Large intestine (tissue), 3 donors: ENCODE results near the gene HIVEP3. TPM values are rescaled to one million over a fixed set of nuclear protein-coding genes. Genes with fewer than 3 reads are reported as not detected.

Experiments used
- DNase-seq, 2 donors: peaks; one replicate each; pipeline versions ENCODE4 v3.0.0 to v3.0.0-alpha.2; 2013
- H3K27ac ChIP-seq: one replicate; pipeline ENCODE4 v1.5.1; 2013; ENCODE audit warnings: low read length
- H3K27me3 ChIP-seq: 2 replicates; pipeline ENCODE4 v1.6.1; 2013; ENCODE audit warnings: low read length; ENCODE audit not compliant: control insufficient read depth, insufficient read depth
- H3K36me3 ChIP-seq: 2 replicates; pipeline ENCODE4 v1.6.1; 2013; ENCODE audit warnings: low read length; ENCODE audit not compliant: control insufficient read depth, insufficient read depth
- H3K4me1 ChIP-seq: one replicate; pipeline ENCODE4 v1.6.1; 2013; ENCODE audit warnings: low read length; ENCODE audit not compliant: control insufficient read depth, insufficient read depth
- H3K4me3 ChIP-seq: one replicate; pipeline ENCODE4 v1.5.1; 2013; ENCODE audit warnings: low read length
- H3K9me3 ChIP-seq: one replicate; pipeline ENCODE4 v1.6.1; 2013; ENCODE audit warnings: mild to moderate bottlenecking, low read depth, low read length, moderate library complexity; ENCODE audit not compliant: control insufficient read depth
- WGBS: methylation state at CpG from one replicate; pipeline ENCODE4 v1.1.5; 2013; ENCODE audit warnings: low lambda C conversion rate; ENCODE audit not compliant: insufficient coverage; 5-methylcytosine and 5-hydroxymethylcytosine counted together
- polyA plus RNA-seq: library from polyadenylated mRNA; unstranded; fragments of 120-200 nt; gene quantifications from one replicate; pipeline ENCODE4 v1.2.1, GENCODE V29; 2013

Gene HIVEP3
- polyA plus RNA-seq, 1 donor = 2.6 TPM

DNA sequence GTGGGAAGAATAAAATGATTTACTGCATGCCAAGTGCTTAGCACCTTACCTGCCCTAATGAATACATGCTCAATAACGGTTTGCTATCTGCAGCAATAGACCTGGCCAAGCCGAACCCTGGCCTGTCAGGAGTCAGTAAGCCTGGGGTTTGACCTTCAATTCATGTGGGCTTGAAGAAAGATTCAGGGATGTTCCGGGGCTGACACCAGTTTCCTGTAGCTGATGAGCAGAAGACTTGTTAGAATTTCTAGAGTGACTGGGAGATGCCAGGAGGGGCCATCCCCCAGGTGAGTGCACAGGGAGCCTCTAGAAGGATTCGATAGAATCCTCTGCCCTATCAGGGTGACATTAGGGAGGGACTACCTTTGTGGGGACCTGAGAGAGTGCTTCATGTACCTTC is 210.9 kb downstream of the HIVEP3 start:
- DNase-seq = no peak
- H3K27me3 ChIP-seq = peaks cover 2% of the 10 kb centered on the region
- H3K27ac ChIP-seq = no peak overlapping the region
- 67% methylated on average over 1 of the region's 4 CpGs for WGBS
- no peaks in the 10 kb centered on the region for H3K9me3 ChIP-seq
- H3K4me3 ChIP-seq = no peak overlapping the region
- H3K36me3 ChIP-seq = no peaks in the 10 kb centered on the region
- no peaks in the 10 kb centered on the region for H3K4me1 ChIP-seq

DNA sequence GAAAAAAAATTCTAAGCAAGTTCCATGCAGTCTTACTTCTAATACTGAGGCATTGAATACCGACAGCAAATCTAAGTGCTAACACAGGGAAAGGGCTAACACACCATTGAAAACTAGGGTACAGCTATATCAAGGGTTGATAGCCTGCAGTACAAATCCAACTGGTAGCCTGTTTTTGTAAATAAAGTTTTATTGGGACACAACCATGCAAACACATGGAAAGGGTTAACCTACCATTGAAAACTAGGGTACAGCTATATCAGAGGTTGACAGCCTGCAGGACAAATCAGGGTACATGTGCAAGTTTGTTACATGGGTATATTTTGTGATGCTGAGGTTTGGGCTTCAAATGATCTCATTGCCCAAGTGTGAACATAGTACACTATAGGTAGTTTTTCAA is 212.9 kb downstream of the HIVEP3 start:
- Histone ChIP-seq H3K27ac (no peak overlapping the region), H3K4me3 (no peak overlapping the region), H3K27me3 (peaks cover 2% of the 10 kb centered on the region), H3K9me3 (no peaks in the 10 kb centered on the region), H3K36me3 (no peaks in the 10 kb centered on the region), H3K4me1 (no peaks in the 10 kb centered on the region)
- no peak for DNase-seq
- WGBS = no CpG with 5 or more reads among the region's 1 CpG

DNA sequence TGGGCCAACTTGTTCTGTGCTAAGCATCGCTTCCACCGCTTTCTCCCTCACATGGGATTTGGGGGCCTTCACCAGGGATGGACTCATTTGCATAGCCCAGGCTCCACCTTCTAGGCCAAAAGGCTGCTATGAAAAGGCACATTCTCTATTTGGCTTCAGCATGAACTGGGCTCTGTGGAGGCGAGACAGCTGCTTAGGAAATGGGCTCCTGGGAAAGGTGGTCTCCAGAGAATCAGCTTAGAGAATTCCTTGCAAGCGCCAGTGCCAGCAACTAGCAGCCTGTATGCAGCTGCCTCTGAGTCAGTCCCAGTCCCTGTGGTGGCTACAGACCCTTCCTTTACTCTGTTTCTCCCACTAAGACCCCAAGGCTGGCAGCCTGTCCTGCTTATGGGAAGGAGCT is 214.5 kb downstream of the HIVEP3 start:
- whole genome bisulfite sequencing = no CpG with 5 or more reads among the region's 4 CpGs
- Histone ChIP-seq H3K36me3 (no peaks in the 10 kb centered on the region), H3K27me3 (peaks cover 2% of the 10 kb centered on the region), H3K4me1 (no peaks in the 10 kb centered on the region), H3K4me3 (no peak overlapping the region), H3K9me3 (no peaks in the 10 kb centered on the region), H3K27ac (no peak overlapping the region)
- DNase-seq = no peak

DNA sequence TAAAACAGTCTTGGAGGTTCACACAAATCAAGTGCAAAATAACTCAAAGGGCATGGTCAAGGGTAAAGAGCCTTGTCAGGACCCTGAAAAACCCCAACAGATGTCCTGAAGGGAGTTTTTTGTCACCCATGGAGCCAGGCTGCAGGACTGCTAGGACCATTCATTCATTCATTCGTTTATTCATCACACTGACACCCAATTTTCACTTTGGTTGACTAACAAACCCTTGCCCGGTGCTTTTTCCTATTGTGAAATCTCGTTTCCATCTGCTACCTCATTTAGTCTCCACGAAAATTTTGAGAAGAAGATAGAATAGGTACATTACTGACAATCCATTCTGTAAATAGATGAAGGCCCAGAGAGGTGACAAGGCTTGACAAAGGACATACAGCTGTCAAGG is 216.0 kb downstream of the HIVEP3 start:
- DNase-seq = no peak
- WGBS = 88% methylated on average over 3 of the region's 4 CpGs
- Histone ChIP-seq H3K27ac (no peak overlapping the region), H3K27me3 (no peaks in the 10 kb centered on the region), H3K4me3 (no peak overlapping the region), H3K36me3 (no peaks in the 10 kb centered on the region), H3K9me3 (no peaks in the 10 kb centered on the region), H3K4me1 (no peaks in the 10 kb centered on the region)

DNA sequence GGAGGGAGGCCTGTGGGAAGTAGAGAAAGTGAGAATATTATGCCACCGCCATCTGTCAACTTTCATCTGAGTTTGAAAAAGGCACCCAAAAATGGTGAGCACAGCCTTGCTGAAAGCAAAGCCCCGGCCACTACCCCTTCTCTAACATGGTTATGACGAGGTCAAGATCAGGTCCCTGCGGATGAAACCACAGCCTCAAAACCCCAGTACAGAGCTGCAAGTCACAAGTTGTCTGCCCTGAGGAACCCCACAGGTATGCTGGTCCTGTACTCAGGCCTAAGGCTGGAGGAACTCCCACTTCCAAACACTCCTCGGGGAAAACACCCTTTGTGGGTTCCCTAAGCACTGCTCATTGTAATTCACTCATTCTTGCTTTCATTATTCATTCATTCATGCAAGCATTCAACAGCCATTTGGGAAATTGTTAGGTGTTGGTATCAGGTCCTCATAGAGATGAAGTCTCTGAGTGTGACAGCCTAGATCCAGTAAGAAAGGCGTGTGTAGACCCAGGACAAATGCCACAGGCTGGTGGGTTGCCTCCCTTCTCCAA is 217.7 kb downstream of the HIVEP3 start:
- no peak overlapping the region for H3K4me3 ChIP-seq
- no peak overlapping the region for H3K27ac ChIP-seq
- H3K36me3 ChIP-seq = no peaks in the 10 kb centered on the region
- H3K27me3 ChIP-seq = no peaks in the 10 kb centered on the region
- DNase-seq = no peak
- H3K4me1 ChIP-seq = no peaks in the 10 kb centered on the region
- H3K9me3 ChIP-seq = no peaks in the 10 kb centered on the region
- no CpG with 5 or more reads among the region's 6 CpGs for WGBS

DNA sequence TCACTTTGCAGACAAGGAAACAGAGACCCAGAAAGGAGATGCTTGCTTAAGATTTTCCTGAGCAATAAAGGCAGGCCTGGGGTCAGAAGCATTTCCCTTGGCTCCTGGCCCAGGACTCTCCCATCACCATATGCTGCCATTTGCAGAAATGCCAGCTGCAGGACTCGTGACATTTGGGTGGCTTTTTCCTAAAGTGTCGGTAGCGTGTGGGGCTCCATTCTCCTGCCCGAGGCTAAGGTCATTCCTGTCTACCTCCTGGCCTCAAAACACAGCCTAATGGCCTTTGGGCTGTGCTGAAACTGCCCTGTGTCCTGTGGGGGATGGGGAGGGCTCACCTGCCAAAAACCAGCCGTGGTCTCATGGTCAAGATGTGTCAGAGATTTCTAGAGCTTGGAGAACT is 218.1 kb downstream of the HIVEP3 start:
- Histone ChIP-seq H3K27ac (no peak overlapping the region), H3K9me3 (no peaks in the 10 kb centered on the region), H3K27me3 (no peaks in the 10 kb centered on the region), H3K4me1 (no peaks in the 10 kb centered on the region), H3K36me3 (no peaks in the 10 kb centered on the region), H3K4me3 (no peak overlapping the region)
- no CpG with 5 or more reads among the region's 5 CpGs for WGBS
- DNase-seq = no peak

DNA sequence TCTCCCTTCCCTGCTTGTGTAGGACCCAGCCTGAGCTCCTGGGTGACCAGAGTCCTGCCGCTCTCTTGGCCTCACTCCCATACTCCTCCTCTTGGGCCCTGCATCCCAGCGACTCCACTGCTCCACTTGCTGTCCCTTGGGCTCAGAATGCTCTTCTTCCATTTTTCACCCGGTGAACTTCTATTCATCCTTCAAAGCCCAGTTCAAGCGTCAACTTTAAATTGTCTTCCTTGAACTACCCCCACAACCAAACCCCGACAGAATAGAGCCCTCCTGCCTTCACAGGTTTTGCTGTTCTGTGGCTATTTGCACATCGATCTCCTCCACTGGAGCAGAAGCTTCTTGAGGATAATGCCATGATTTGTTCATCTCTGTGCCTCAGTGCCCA is 218.9 kb downstream of the HIVEP3 start:
- Histone ChIP-seq H3K36me3 (no peaks in the 10 kb centered on the region), H3K9me3 (no peaks in the 10 kb centered on the region), H3K4me1 (no peaks in the 10 kb centered on the region), H3K27ac (no peak overlapping the region), H3K4me3 (no peak overlapping the region), H3K27me3 (no peaks in the 10 kb centered on the region)
- WGBS = no CpG with 5 or more reads among the region's 6 CpGs
- no peak for DNase-seq

DNA sequence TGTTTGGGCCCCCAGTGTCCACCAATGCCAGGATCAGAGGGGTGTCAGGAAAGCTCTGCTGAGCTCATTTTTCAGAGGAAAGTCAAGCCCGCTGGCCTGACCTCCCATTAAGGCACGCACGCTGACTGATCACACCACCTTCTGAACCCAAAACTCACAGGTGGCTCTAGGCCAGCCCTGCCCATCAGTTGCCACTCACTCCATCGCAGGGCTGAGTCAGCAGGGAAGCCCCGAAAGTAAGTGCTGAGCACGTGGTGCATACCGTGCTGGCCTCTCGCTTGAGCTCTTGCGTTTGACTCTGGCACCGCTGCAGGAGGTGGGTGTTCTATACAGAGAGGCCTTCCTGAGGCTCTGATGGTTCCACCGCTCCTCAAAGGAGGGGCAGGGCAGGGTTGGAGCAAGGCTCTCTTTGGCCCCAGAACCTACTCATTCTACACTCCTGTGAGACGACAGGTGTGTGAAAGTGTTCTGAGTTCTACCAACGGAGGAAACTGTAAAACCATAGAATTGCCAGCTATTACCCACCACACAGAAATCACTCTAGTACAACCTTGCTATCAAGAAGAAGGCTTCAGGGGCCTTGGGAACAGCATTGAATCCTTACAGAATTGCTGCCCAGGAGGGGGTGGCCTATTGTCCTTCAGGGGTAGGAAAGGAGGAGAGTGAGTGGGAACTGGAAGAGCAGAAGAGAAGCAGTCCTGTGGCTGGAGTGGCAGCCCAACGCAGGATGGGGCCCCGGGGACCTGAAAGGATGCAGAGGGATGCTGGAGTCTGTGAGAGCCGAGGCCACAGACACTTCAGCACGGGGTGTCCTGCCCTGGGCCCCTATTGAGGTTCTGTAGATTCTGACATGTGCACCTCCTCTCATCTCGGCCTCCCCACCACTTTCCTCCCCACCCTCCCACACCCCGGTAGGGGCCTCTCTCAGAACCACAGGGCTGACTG is 219.5 kb downstream of the HIVEP3 start:
- DNase-seq = no peak
- Histone ChIP-seq H3K27ac (no peak overlapping the region), H3K9me3 (no peaks in the 10 kb centered on the region), H3K27me3 (no peaks in the 10 kb centered on the region), H3K4me1 (no peaks in the 10 kb centered on the region), H3K36me3 (no peaks in the 10 kb centered on the region), H3K4me3 (no peak overlapping the region)
- no CpG with 5 or more reads among the region's 19 CpGs for WGBS

DNA sequence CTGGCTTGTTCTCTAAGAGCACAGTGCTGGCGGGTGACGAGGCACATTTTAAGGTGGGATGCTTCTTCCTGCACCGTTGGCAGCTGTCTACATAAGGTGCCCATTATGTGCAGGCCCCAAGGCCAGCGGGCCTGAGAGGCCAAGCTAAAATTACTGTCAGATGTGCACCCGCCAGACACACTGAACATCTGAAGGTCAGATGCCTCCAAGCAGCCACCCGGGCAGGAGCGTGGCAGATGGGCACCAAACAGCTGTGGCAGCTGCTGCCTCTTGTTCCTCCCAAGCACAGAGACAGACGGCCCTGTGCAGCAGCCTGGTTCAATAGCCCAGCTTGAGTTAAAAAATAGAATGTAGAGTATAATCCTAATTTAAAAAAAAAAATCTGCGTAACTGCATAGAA is 222.3 kb downstream of the HIVEP3 start:
- no peaks in the 10 kb centered on the region for H3K4me1 ChIP-seq
- 86% methylated on average over 1 of the region's 9 CpGs for WGBS
- H3K36me3 ChIP-seq = no peaks in the 10 kb centered on the region
- no peak for DNase-seq
- H3K27me3 ChIP-seq = no peaks in the 10 kb centered on the region
- no peak overlapping the region for H3K4me3 ChIP-seq
- no peaks in the 10 kb centered on the region for H3K9me3 ChIP-seq
- H3K27ac ChIP-seq = no peak overlapping the region

DNA sequence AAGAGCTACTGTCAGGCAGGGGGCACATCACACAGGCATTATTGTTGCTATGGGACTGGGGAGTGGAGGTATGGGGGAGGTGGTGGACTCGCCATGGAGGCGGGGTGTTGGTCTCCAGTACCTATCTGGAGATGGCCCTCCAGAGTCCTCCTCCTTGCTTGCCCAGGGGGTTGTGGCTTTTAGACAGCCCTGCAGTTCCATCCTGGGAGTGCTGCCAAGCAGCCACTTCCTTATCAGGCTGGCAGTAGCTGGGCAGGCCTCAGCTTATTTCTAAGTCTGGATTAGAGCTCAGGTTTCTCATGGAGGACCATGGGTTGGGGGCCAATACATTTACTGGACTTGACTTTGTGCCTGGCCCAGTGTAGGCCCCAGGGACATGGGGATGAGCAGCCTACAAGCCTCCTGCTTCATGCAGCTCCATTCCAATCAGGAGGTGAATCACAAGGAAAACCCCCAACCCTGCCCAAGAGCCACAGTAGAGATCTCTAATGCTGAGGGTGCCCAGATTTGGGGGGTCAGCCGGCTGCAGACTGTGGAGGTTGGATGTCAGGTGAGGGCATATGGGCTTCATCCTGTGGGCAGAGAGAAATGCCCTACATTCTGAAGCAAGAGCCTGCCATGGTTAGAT is 223.5 kb downstream of the HIVEP3 start:
- DNase-seq = no peak
- H3K4me3 ChIP-seq = no peak overlapping the region
- H3K27me3 ChIP-seq = no peaks in the 10 kb centered on the region
- H3K36me3 ChIP-seq = no peaks in the 10 kb centered on the region
- H3K27ac ChIP-seq = no peak overlapping the region
- H3K4me1 ChIP-seq = no peaks in the 10 kb centered on the region
- WGBS = no CpG with 5 or more reads among the region's 3 CpGs
- H3K9me3 ChIP-seq = no peaks in the 10 kb centered on the region
